SW 1271 (cell line): Measurements from ENCODE around the gene LRRC8D.
"Not testable (repeated sequence)": the region's sequence is repeated elsewhere in the genome, so short reads cannot be mapped to it uniquely, and the experiment has no call there.

Source experiments
- DNase-seq, 2 experiments: peaks; one replicate each; lab custom pipeline; 2025; lab: John Stamatoyannopoulos, UW

LRRC8D gene

GRCh38 chr1:89820422-89821321 is at the start of gene LRRC8D:
Gene LRRC8D (plus strand): TSS chr1:89821032. CDS start chr1:89933069, 112,037 bp downstream.
- peak; percentile 1 to 75 for DNase-seq

- no peak for DNase-seq
Observed at GRCh38 chr1:89771991-89772560, 48.8 kb upstream of the LRRC8D start.

GRCh38 chr1:89776104-89776503 is 44.7 kb upstream of the LRRC8D start:
- not testable (repeated sequence) for DNase-seq

- DNase-seq: not testable (repeated sequence)
Observed at GRCh38 chr1:89777271-89777670, 43.6 kb upstream of the LRRC8D start.

DNA sequence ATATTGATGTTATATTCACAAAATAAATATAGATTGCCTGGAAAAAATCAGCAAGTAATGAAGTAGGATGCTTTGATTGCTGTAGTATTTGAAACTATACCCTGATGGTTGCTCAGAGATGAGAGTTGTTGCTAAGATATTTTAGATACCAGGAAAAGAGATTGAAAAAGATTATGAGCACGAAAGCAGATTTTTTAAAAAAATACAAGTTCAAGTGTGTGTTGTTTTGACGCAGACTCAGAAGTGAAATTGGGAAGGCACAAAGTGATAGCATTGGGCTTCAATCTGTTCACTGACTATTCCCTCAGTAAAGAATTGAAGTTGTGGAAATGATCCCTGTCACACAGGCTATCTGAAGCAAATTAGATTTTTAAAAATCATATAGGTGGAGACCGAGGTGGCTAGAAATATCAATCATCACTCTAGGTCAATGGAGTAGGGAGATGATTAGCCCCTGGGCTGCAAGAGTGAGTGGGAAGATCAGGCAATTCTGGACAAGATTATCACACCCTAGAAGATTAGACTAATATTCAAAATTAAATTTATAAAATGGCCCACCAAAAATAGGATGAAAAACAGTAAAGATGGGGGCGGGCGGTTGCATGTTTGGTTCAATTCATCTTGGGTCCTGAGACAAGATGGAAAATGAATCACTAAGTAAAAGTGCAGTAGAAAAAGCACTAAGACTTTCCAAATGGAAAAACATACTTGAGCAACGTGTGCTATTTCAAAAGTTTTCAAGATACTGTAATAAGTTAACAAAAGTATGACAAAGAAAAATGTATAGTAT is 41.5 kb upstream of the LRRC8D start:
- no peak for DNase-seq

DNA sequence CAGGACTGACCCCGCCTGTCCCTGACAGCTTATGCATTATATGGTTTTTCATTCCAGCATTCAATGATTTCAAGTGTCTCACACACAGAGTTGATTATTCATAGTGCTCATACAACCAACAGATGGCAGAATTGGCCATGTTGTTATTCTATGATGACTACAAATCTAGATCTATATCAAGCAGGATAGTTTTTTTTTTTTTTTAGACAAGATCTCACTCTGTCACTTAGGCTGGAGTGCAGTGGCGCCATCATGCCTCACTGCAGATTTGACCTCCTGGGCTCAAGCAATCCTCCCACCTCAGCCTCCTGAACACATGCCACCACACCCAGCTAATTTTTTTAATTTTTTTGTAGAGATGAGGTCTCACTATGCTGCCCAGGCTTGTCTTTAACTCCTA is 40.1 kb upstream of the LRRC8D start:
- DNase-seq: peak in 1 of 2 experiments; percentile 32

- DNase-seq: no peak
Observed at GRCh38 chr1:89781494-89782126, 39.2 kb upstream of the LRRC8D start.

DNA sequence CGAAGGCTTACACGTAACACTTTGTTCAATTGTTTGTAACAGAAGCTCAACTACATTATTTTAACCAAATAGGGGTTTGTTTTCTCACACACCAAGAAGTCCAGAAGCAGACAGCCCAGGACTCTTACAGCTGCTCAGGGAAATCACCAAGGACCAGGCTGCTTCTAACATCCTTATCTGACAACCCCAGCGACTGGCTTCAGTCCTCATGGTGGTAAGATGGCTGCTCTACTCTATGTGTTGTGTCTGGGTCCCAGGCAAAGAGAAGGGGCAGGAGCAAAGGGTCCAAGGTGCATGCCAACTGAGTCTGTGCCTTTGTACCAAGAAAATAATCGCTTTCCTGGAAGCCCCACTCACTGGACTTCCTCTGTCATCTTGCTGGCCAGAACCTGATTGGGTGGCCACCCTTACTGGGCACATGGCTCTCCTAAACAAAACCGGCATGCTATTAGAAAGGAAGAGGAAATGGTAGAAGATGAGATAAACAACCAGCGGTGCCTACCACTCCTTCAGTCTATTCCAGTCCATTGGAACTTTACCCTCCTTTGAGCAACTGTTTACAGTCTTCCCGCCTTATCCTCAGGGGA is 34.1 kb upstream of the LRRC8D start:
- no peak for DNase-seq

DNA sequence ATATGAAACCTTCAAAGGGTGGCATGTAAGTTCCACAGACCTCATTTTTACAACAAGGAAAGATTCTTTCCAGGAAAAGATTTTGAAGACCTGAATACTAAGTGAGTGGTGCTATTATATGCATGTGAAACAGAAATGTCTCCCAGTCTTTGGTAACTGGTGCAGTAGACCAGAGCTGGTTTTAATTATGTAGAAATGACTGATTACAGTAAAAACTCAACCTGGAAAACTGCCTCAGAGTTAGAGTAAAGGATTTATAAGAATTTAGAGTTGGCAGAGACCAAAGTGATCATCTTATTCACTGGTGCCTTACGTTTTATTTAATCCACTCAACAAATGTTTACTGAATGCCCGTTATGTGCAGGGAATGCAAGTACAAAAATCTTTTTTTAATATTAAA is 30.2 kb upstream of the LRRC8D start:
- no peak for DNase-seq

GRCh38 chr1:89791064-89791726 is 29.6 kb upstream of the LRRC8D start:
- DNase-seq: no peak

GRCh38 chr1:89794406-89794805 is 26.4 kb upstream of the LRRC8D start:
- DNase-seq: no peak

GRCh38 chr1:89795571-89795970 is 25.3 kb upstream of the LRRC8D start:
- DNase-seq: not testable (repeated sequence)

GRCh38 chr1:89797876-89798275 is 23.0 kb upstream of the LRRC8D start:
- not testable (repeated sequence) for DNase-seq

- no peak for DNase-seq
Observed at GRCh38 chr1:89799495-89799894, 21.3 kb upstream of the LRRC8D start.

DNA sequence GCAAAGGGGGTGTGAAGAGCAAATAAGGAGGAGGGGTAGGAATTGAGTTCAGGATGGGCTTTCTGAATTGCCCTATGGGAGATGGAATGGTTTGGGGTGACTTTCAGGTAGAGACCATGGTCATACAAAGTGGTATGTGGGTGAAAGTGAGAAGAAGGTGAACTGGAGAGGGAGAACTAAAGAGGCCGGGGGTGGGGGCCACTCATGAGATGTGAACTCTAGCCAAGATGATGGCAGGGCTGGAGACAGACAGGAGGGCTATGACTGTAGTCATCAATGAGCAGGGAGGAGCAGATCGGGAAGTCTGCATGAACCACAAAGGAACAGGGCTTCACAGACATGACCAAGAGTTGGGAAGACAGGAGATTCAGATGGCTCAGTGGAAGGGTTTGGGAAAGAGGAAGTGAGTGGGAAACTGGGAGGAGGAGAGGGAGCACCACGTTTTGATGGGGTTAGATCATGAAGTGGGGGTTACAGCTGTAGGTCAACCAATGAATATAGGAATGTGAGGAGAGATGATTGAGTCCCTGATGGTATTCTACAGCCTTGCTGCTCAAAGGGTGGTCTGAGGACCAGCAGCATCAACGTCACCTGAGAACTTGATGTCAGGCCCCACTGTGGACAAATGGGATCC is 20.7 kb upstream of the LRRC8D start:
- no peak for DNase-seq

GRCh38 chr1:89800718-89801117 is 20.1 kb upstream of the LRRC8D start:
- DNase-seq: no peak

GRCh38 chr1:89802051-89802450 is 18.8 kb upstream of the LRRC8D start:
- DNase-seq: no peak

GRCh38 chr1:89802841-89803240 is 18.0 kb upstream of the LRRC8D start:
- no peak for DNase-seq

DNA sequence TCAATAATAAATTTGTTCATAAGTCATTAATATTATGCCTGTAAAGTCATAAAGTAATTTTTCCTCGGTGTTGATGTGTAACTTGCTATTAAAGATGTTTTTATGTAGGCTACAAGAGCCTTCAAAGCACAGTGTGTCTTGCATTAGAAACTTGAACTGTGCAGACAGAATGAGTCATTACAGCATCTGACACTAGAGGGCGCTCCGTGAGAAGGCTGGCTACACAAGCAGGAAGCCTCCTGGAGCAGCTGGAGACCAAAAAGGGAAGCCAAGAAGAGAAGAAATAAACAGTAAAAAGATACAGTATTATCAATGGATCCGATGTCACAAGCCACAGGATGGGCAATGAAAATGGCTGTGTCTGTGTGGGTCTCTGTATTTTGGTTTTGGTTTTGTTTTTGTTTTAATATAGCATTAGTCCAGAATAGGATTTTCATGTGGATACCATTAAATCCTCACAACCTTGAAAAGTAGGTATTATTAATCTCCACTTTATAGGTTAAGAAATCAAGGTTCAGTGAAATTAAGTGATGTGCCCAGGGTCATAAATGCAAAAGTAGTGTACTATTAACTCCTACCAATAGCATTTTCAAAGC is 16.1 kb upstream of the LRRC8D start:
- DNase-seq: peak; percentile 15 to 53

DNA sequence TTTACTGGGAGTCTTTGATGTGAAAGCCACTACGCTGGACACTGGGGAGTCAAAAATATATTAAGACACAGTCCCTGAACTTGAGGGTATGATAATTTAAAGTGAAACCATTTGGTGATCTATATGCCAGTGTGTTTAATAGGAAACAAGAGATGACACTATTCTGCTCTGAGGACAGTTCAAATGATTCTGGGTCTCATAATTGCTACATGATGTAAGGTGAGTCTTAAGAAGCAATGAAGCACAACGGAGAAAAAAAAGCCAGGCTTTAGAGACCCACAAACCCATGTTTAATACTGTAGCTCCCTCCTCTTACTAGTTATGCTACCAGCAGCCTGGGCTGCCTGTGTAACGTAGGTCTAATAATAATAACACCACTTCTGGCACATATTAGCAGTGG is 14.2 kb upstream of the LRRC8D start:
- DNase-seq: no peak
